Left ventricle myocardium inferior (tissue), 1 donor: Measurements from ENCODE around the gene ROBO2. TPM values are rescaled to one million over a fixed set of nuclear protein-coding genes. Genes with fewer than 3 reads are reported as not detected.
A peak's percentile ranks its signal among the peaks of the same experiment; 100 is the strongest.

ENCODE experiments used
- DNase-seq: peaks from one replicate; pipeline ENCODE4 v3.0.0-alpha.2; 2020
- H3K27ac ChIP-seq: fragments of 200-600 bp; replicated peaks from 2 replicates; pipeline ENCODE4 v1.8.0; 2021
- H3K27me3 ChIP-seq: fragments of 200-600 bp; 2 replicates; pipeline ENCODE4 v1.8.0; 2021; ENCODE audit warnings: low read depth
- H3K36me3 ChIP-seq: fragments of 200-600 bp; 2 replicates; pipeline ENCODE4 v1.8.0; 2021
- H3K4me1 ChIP-seq: fragments of 200-600 bp; 2 replicates; pipeline ENCODE4 v1.8.0; 2021
- H3K4me3 ChIP-seq: fragments of 200-600 bp; 2 replicates; pipeline ENCODE4 v1.8.0; 2021; ENCODE audit warnings: mild to moderate bottlenecking, moderate library complexity
- H3K9me3 ChIP-seq: fragments of 200-600 bp; replicated peaks from 2 replicates; pipeline ENCODE4 v1.8.0; 2021
- CTCF ChIP-seq: fragments of 200-600 bp; IDR thresholded peaks from 2 replicates; pipeline ENCODE4 v1.8.0; 2021; ENCODE audit warnings: antibody characterized with exemption, mild to moderate bottlenecking, borderline replicate concordance
- intact Hi-C: fragments of 100-400 bp; cut with micrococcal nuclease; formaldehyde crosslinking; loops from one replicate; pipeline ENCODE4 v1.11.0; 2022
- total RNA-seq: library from RNA; stranded (reverse); fragmentation: NEBNext Ultra II Directional; extraction: Animal tissue kit (Norgen Biotek cat#: 25700); gene quantifications from one replicate; pipeline ENCODE4 v1.2.1, GENCODE V29; 2021
- donor health status: DM: no; HTN: yes; CAD: no; lungs with severe emphysema.

The ROBO2 gene
- total RNA-seq, 1 donor from 2014 or later = 0.19 TPM

- no peak overlapping the region for H3K27ac ChIP-seq
- no peak for DNase-seq
- intact Hi-C loops = no loop called here
- H3K9me3 ChIP-seq = no peaks in the 10 kb centered on the region
- H3K36me3 ChIP-seq = no peaks in the 10 kb centered on the region
- TF ChIP-seq CTCF = no peak
- H3K4me3 ChIP-seq = no peak overlapping the region
- no peaks in the 10 kb centered on the region for H3K4me1 ChIP-seq
- no peaks in the 10 kb centered on the region for H3K27me3 ChIP-seq
These were observed 32.3 kb downstream of the ROBO2 start for GRCh38 chr3:77072232-77072631.

- Histone ChIP-seq H3K27ac (no peak overlapping the region), H3K36me3 (no peaks in the 10 kb centered on the region), H3K4me3 (no peak overlapping the region), H3K27me3 (no peaks in the 10 kb centered on the region), H3K9me3 (no peaks in the 10 kb centered on the region), H3K4me1 (peaks cover 14% of the 10 kb centered on the region)
- intact Hi-C loops = no loop called here
- TF ChIP-seq CTCF = no peak
- DNase-seq = no peak
These were observed 38.4 kb downstream of the ROBO2 start for GRCh38 chr3:77078279-77078678.

- no peak for TF ChIP-seq CTCF
- Histone ChIP-seq H3K36me3 (no peaks in the 10 kb centered on the region), H3K4me3 (no peak overlapping the region), H3K27ac (no peak overlapping the region), H3K4me1 (peaks cover 14% of the 10 kb centered on the region), H3K9me3 (no peaks in the 10 kb centered on the region), H3K27me3 (no peaks in the 10 kb centered on the region)
- intact Hi-C loops = no loop called here
- DNase-seq = no peak
These were observed 40.2 kb downstream of the ROBO2 start for GRCh38 chr3:77079988-77080610.

GRCh38 chr3:77081240-77081661 is 41.4 kb downstream of the ROBO2 start:
- no peak overlapping the region for H3K4me3 ChIP-seq
- no peaks in the 10 kb centered on the region for H3K9me3 ChIP-seq
- H3K27me3 ChIP-seq = no peaks in the 10 kb centered on the region
- H3K36me3 ChIP-seq = no peaks in the 10 kb centered on the region
- peak; percentile 26 for DNase-seq
- H3K27ac ChIP-seq = no peak overlapping the region
- intact Hi-C loops = no loop called here
- H3K4me1 ChIP-seq = peaks cover 14% of the 10 kb centered on the region
- no peak for TF ChIP-seq CTCF

- Histone ChIP-seq H3K9me3 (no peaks in the 10 kb centered on the region), H3K4me1 (peaks cover 14% of the 10 kb centered on the region), H3K27ac (no peak overlapping the region), H3K27me3 (no peaks in the 10 kb centered on the region), H3K4me3 (no peak overlapping the region), H3K36me3 (no peaks in the 10 kb centered on the region)
- no peak for DNase-seq
- TF ChIP-seq CTCF = no peak
- intact Hi-C loops = no loop called here
These were observed 44.6 kb downstream of the ROBO2 start for GRCh38 chr3:77084511-77084910.
